ENCODE measurements around the gene PARP12.

The PARP12 gene

GRCh38 chr7:140056431-140057142, 6.2 kb downstream of the PARP12 start:
- H3K9ac ChIP-seq (ENCODE audit: low read length) = no peak overlapping the region
- no peak overlapping the region for H3K4me3 ChIP-seq (ENCODE audit: low read length)
- H3K27me3 ChIP-seq (ENCODE audit: control insufficient read depth, insufficient read depth, low read length) = no peaks in the 10 kb centered on the region
- H3K4me1 ChIP-seq (ENCODE audit: control insufficient read depth, insufficient read depth, low read length) = no peaks in the 10 kb centered on the region
- H3K27ac ChIP-seq (ENCODE audit: low read depth, low read length) = no peak overlapping the region
- H3K36me3 ChIP-seq (ENCODE audit: control insufficient read depth, insufficient read depth, low read length) = peaks cover 7% of the 10 kb centered on the region

GRCh38 chr7:140055833-140056232, 6.9 kb downstream of the PARP12 start:
- H3K36me3 ChIP-seq (ENCODE audit: control insufficient read depth, insufficient read depth, low read length) = peaks cover 7% of the 10 kb centered on the region
- no peaks in the 10 kb centered on the region for H3K27me3 ChIP-seq (ENCODE audit: control insufficient read depth, insufficient read depth, low read length)
- H3K4me1 ChIP-seq (ENCODE audit: control insufficient read depth, insufficient read depth, low read length) = no peaks in the 10 kb centered on the region
- H3K4me3 ChIP-seq (ENCODE audit: low read length) = no peak overlapping the region
- H3K27ac ChIP-seq (ENCODE audit: low read depth, low read length) = no peak overlapping the region
- H3K9ac ChIP-seq (ENCODE audit: low read length) = no peak overlapping the region

GRCh38 chr7:140054751-140055150, 8.0 kb downstream of the PARP12 start:
- Histone ChIP-seq H3K27me3 (ENCODE audit: control insufficient read depth, insufficient read depth, low read length) (no peaks in the 10 kb centered on the region), H3K9ac (ENCODE audit: low read length) (no peak overlapping the region), H3K4me1 (ENCODE audit: control insufficient read depth, insufficient read depth, low read length) (no peaks in the 10 kb centered on the region), H3K36me3 (ENCODE audit: control insufficient read depth, insufficient read depth, low read length) (peaks cover 7% of the 10 kb centered on the region), H3K4me3 (ENCODE audit: low read length) (no peak overlapping the region), H3K27ac (ENCODE audit: low read depth, low read length) (no peak overlapping the region)

- H3K4me3 ChIP-seq (ENCODE audit: low read length) = no peak overlapping the region
- no peaks in the 10 kb centered on the region for H3K4me1 ChIP-seq (ENCODE audit: control insufficient read depth, insufficient read depth, low read length)
- no peak overlapping the region for H3K9ac ChIP-seq (ENCODE audit: low read length)
- no peak overlapping the region for H3K27ac ChIP-seq (ENCODE audit: low read depth, low read length)
- H3K36me3 ChIP-seq (ENCODE audit: control insufficient read depth, insufficient read depth, low read length) = peaks cover 7% of the 10 kb centered on the region
- no peaks in the 10 kb centered on the region for H3K27me3 ChIP-seq (ENCODE audit: control insufficient read depth, insufficient read depth, low read length)
These were observed 8.8 kb downstream of the PARP12 start for GRCh38 chr7:140053812-140054539.

- no peak overlapping the region for H3K27ac ChIP-seq (ENCODE audit: low read depth, low read length)
- no peaks in the 10 kb centered on the region for H3K4me1 ChIP-seq (ENCODE audit: control insufficient read depth, insufficient read depth, low read length)
- no peak overlapping the region for H3K9ac ChIP-seq (ENCODE audit: low read length)
- H3K27me3 ChIP-seq (ENCODE audit: control insufficient read depth, insufficient read depth, low read length) = no peaks in the 10 kb centered on the region
- H3K36me3 ChIP-seq (ENCODE audit: control insufficient read depth, insufficient read depth, low read length) = peaks cover 4% of the 10 kb centered on the region
- no peak overlapping the region for H3K4me3 ChIP-seq (ENCODE audit: low read length)
These were observed 10.9 kb downstream of the PARP12 start for GRCh38 chr7:140051820-140052219.

GRCh38 chr7:140050100-140050499, 12.7 kb downstream of the PARP12 start:
- peaks cover 1% of the 10 kb centered on the region for H3K36me3 ChIP-seq (ENCODE audit: control insufficient read depth, insufficient read depth, low read length)
- no peak overlapping the region for H3K4me3 ChIP-seq (ENCODE audit: low read length)
- no peak overlapping the region for H3K9ac ChIP-seq (ENCODE audit: low read length)
- H3K27me3 ChIP-seq (ENCODE audit: control insufficient read depth, insufficient read depth, low read length) = no peaks in the 10 kb centered on the region
- no peaks in the 10 kb centered on the region for H3K4me1 ChIP-seq (ENCODE audit: control insufficient read depth, insufficient read depth, low read length)
- H3K27ac ChIP-seq (ENCODE audit: low read depth, low read length) = no peak overlapping the region

GRCh38 chr7:140049339-140050024, 13.3 kb downstream of the PARP12 start:
- H3K27ac ChIP-seq (ENCODE audit: low read depth, low read length) = no peak overlapping the region
- H3K27me3 ChIP-seq (ENCODE audit: control insufficient read depth, insufficient read depth, low read length) = no peaks in the 10 kb centered on the region
- H3K4me3 ChIP-seq (ENCODE audit: low read length) = no peak overlapping the region
- no peak overlapping the region for H3K9ac ChIP-seq (ENCODE audit: low read length)
- H3K36me3 ChIP-seq (ENCODE audit: control insufficient read depth, insufficient read depth, low read length) = peaks cover 2% of the 10 kb centered on the region
- H3K4me1 ChIP-seq (ENCODE audit: control insufficient read depth, insufficient read depth, low read length) = no peaks in the 10 kb centered on the region

GRCh38 chr7:140048989-140049338, 13.8 kb downstream of the PARP12 start:
- H3K4me3 ChIP-seq (ENCODE audit: low read length) = no peak overlapping the region
- H3K36me3 ChIP-seq (ENCODE audit: control insufficient read depth, insufficient read depth, low read length) = peaks cover 2% of the 10 kb centered on the region
- H3K9ac ChIP-seq (ENCODE audit: low read length) = no peak overlapping the region
- H3K4me1 ChIP-seq (ENCODE audit: control insufficient read depth, insufficient read depth, low read length) = no peaks in the 10 kb centered on the region
- no peak overlapping the region for H3K27ac ChIP-seq (ENCODE audit: low read depth, low read length)
- H3K27me3 ChIP-seq (ENCODE audit: control insufficient read depth, insufficient read depth, low read length) = no peaks in the 10 kb centered on the region

GRCh38 chr7:140048138-140048537, 14.6 kb downstream of the PARP12 start:
- H3K9ac ChIP-seq (ENCODE audit: low read length) = no peak overlapping the region
- peaks cover 2% of the 10 kb centered on the region for H3K36me3 ChIP-seq (ENCODE audit: control insufficient read depth, insufficient read depth, low read length)
- H3K4me1 ChIP-seq (ENCODE audit: control insufficient read depth, insufficient read depth, low read length) = no peaks in the 10 kb centered on the region
- no peaks in the 10 kb centered on the region for H3K27me3 ChIP-seq (ENCODE audit: control insufficient read depth, insufficient read depth, low read length)
- H3K4me3 ChIP-seq (ENCODE audit: low read length) = no peak overlapping the region
- H3K27ac ChIP-seq (ENCODE audit: low read depth, low read length) = no peak overlapping the region

- H3K4me3 ChIP-seq (ENCODE audit: low read length) = no peak overlapping the region
- no peaks in the 10 kb centered on the region for H3K4me1 ChIP-seq (ENCODE audit: control insufficient read depth, insufficient read depth, low read length)
- no peaks in the 10 kb centered on the region for H3K27me3 ChIP-seq (ENCODE audit: control insufficient read depth, insufficient read depth, low read length)
- H3K27ac ChIP-seq (ENCODE audit: low read depth, low read length) = no peak overlapping the region
- peaks cover 2% of the 10 kb centered on the region for H3K36me3 ChIP-seq (ENCODE audit: control insufficient read depth, insufficient read depth, low read length)
- no peak overlapping the region for H3K9ac ChIP-seq (ENCODE audit: low read length)
These were observed 15.6 kb downstream of the PARP12 start for GRCh38 chr7:140047197-140047596.

GRCh38 chr7:140045697-140046096, 17.1 kb downstream of the PARP12 start:
- Histone ChIP-seq H3K27me3 (ENCODE audit: control insufficient read depth, insufficient read depth, low read length) (no peaks in the 10 kb centered on the region), H3K4me1 (ENCODE audit: control insufficient read depth, insufficient read depth, low read length) (no peaks in the 10 kb centered on the region), H3K27ac (ENCODE audit: low read depth, low read length) (no peak overlapping the region), H3K36me3 (ENCODE audit: control insufficient read depth, insufficient read depth, low read length) (peaks cover 2% of the 10 kb centered on the region), H3K9ac (ENCODE audit: low read length) (no peak overlapping the region), H3K4me3 (ENCODE audit: low read length) (no peak overlapping the region)

- no peaks in the 10 kb centered on the region for H3K4me1 ChIP-seq (ENCODE audit: control insufficient read depth, insufficient read depth, low read length)
- H3K9ac ChIP-seq (ENCODE audit: low read length) = no peak overlapping the region
- no peak overlapping the region for H3K27ac ChIP-seq (ENCODE audit: low read depth, low read length)
- no peak overlapping the region for H3K4me3 ChIP-seq (ENCODE audit: low read length)
- H3K36me3 ChIP-seq (ENCODE audit: control insufficient read depth, insufficient read depth, low read length) = peaks cover 2% of the 10 kb centered on the region
- no peaks in the 10 kb centered on the region for H3K27me3 ChIP-seq (ENCODE audit: control insufficient read depth, insufficient read depth, low read length)
These were observed 18.5 kb downstream of the PARP12 start for GRCh38 chr7:140044251-140044650.

- no peak overlapping the region for H3K27ac ChIP-seq (ENCODE audit: low read depth, low read length)
- H3K9ac ChIP-seq (ENCODE audit: low read length) = no peak overlapping the region
- no peak overlapping the region for H3K4me3 ChIP-seq (ENCODE audit: low read length)
- H3K27me3 ChIP-seq (ENCODE audit: control insufficient read depth, insufficient read depth, low read length) = no peaks in the 10 kb centered on the region
- H3K4me1 ChIP-seq (ENCODE audit: control insufficient read depth, insufficient read depth, low read length) = no peaks in the 10 kb centered on the region
- H3K36me3 ChIP-seq (ENCODE audit: control insufficient read depth, insufficient read depth, low read length) = peaks cover 14% of the 10 kb centered on the region
These were observed 20.4 kb downstream of the PARP12 start for GRCh38 chr7:140042386-140042670.
